GM06990 (cell line): ENCODE data around the gene NKAIN4.

Experiments
- DNase-seq: peaks from one replicate; pipeline ENCODE4 v3.0.0-alpha.2; 2011; ENCODE audit not compliant: insufficient read length; ENCODE audit errors: extremely low read depth
- H3K27me3 ChIP-seq: replicated peaks from 2 replicates; pipeline ENCODE4 v1.6.0; 2011; ENCODE audit warnings: low read length; ENCODE audit not compliant: control insufficient read depth, insufficient read depth
- H3K36me3 ChIP-seq: 2 replicates; pipeline ENCODE4 v1.5.1; 2011; ENCODE audit warnings: low read length; ENCODE audit not compliant: control insufficient read depth, insufficient read depth
- H3K4me3 ChIP-seq: replicated peaks from 2 replicates; pipeline ENCODE4 v1.5.1; 2011; ENCODE audit warnings: low read depth, mild to moderate bottlenecking, control low read depth, low read length
- CTCF ChIP-seq: IDR thresholded peaks from 2 replicates; pipeline ENCODE4 v1.5.1; 2011; ENCODE audit warnings: low read length, control low read depth, mild to moderate bottlenecking, inconsistent platforms; ENCODE audit not compliant: insufficient read depth, poor library complexity, severe bottlenecking

Gene NKAIN4

GRCh38 chr20:63255931-63256704 lies 1.9 kb upstream of the NKAIN4 start:
- no peak for TF ChIP-seq CTCF
- Histone ChIP-seq H3K36me3 (no peaks in the 10 kb centered on the region), H3K4me3 (no peak overlapping the region), H3K27me3 (peaks cover 3% of the 10 kb centered on the region)
- DNase-seq: no peak

GRCh38 chr20:63254606-63255384 lies 532 bp upstream of the NKAIN4 start:
- no peak overlapping the region for H3K4me3 ChIP-seq
- no peak for DNase-seq
- peaks cover 3% of the 10 kb centered on the region for H3K27me3 ChIP-seq
- no peak for TF ChIP-seq CTCF
- no peaks in the 10 kb centered on the region for H3K36me3 ChIP-seq

GRCh38 chr20:63253438-63254231 lies 628 bp downstream of the NKAIN4 start:
- DNase-seq: no peak
- Histone ChIP-seq H3K27me3 (peaks cover 3% of the 10 kb centered on the region), H3K36me3 (no peaks in the 10 kb centered on the region), H3K4me3 (no peak overlapping the region)
- no peak for TF ChIP-seq CTCF

- peaks cover 3% of the 10 kb centered on the region for H3K27me3 ChIP-seq
- DNase-seq: no peak
- no peak overlapping the region for H3K4me3 ChIP-seq
These were observed 1.2 kb downstream of the NKAIN4 start for GRCh38 chr20:63253065-63253437.

GRCh38 chr20:63252284-63252711 lies 2.0 kb downstream of the NKAIN4 start:
- H3K27me3 ChIP-seq: peaks cover 3% of the 10 kb centered on the region
- H3K4me3 ChIP-seq: no peak overlapping the region
- no peak for DNase-seq
- no peak for TF ChIP-seq CTCF
- H3K36me3 ChIP-seq: no peaks in the 10 kb centered on the region

More at GRCh38 chr20:63253065-63253437, 1.2 kb downstream of the NKAIN4 start:
- no peak for TF ChIP-seq CTCF
- no peaks in the 10 kb centered on the region for H3K36me3 ChIP-seq
